ENCODE measurements around the gene SBF2. TPM values are rescaled to one million over a fixed set of nuclear protein-coding genes. Genes with fewer than 3 reads are reported as not detected.
"Not testable (repeated sequence)": the region's sequence is repeated elsewhere in the genome, so short reads cannot be mapped to it uniquely, and the experiment has no call there.

Gene SBF2
- total RNA-seq, 5 donors from 2014 or later (not counting 1 experiment from before 2014, with no cell fraction given), result 9.5 to 23.5 (median 13.0) TPM

DNA sequence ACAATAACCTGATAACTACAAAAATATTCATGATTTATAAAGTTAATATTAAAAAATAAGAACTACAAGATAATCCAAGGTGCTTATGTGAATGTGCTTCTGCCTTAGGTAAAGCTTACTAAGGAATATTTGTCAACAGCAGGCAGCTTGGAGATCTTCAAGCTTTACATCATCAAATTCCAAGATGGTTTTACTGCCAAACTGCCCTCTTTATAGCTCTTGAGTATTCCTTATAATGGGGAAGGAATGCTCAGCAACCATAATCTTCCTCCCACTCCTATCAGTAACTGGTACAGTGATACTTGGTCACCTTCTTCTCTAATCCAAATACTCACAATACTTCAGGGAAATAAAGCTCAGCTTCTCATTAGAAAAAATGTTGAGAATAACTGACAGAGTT, 30.1 kb downstream of the SBF2 start:
- Mint-ChIP-seq H3K27me3 (no peaks in the 10 kb centered on the region), H3K4me3 (no peak overlapping the region), H3K4me1 (peaks cover 0 to 3% (median 0%) of the 10 kb centered on the region in 3 donors), H3K36me3 (peaks cover 6% of the 10 kb centered on the region), H3K9me3 (no peaks in the 10 kb centered on the region), H3K27ac (no peak overlapping the region)
- Histone ChIP-seq H3K4me3 (ENCODE audit: control insufficient read depth in 1 of 2, extremely low read depth in 1 of 2, low read length in 1 of 2) (no peak overlapping the region), H3K27me3 (replicated peaks in 1 of 2; ENCODE audit: control insufficient read depth in 2 of 2, extremely low read depth in 1 of 2, insufficient read depth in 2 of 2, low read length in 1 of 2) (no peaks in the 10 kb centered on the region), H3K9me3 (no peaks in the 10 kb centered on the region), H3K27ac (ENCODE audit: low read length) (no peak overlapping the region), H3K36me3 (ENCODE audit: control insufficient read depth in 2 of 2, extremely low read depth in 1 of 2, insufficient read depth in 1 of 2, low read length in 1 of 2) (no peaks in the 10 kb centered on the region), H3K4me1 (ENCODE audit: control insufficient read depth in 1 of 2, extremely low read depth in 1 of 2, insufficient read depth in 2 of 2, low read length in 2 of 2) (no peaks in the 10 kb centered on the region)
- POLR2A ChIA-PET, result no interaction called here
- DNase-seq (no peak), ATAC-seq (replicated peaks in 1 of 4) (no peak)
- CTCF ChIA-PET, result no interaction called here

DNA sequence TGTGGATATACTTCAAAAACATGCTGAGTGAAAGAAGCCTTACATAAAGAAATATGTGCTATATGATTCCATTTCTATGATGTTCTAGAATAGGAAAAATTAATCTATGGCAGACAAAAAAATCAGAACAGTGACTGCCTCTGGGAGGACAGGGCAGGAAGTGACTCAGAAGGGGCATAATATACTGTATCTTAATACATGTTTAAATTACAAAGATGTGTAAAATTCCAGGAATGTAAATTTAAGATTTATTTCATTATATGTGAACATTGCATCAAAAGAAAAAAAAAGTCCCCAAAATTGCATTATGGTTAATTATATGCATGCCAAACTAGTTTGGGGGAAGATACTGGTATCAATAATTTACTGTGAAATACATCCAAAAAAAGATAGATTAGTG, 32.2 kb downstream of the SBF2 start:
- Mint-ChIP-seq H3K27ac (no peak overlapping the region), H3K36me3 (peaks cover 6% of the 10 kb centered on the region), H3K4me1 (peaks cover 0 to 3% (median 2%) of the 10 kb centered on the region in 3 donors), H3K27me3 (no peaks in the 10 kb centered on the region), H3K9me3 (no peaks in the 10 kb centered on the region), H3K4me3 (no peak overlapping the region)
- Histone ChIP-seq H3K9me3 (no peaks in the 10 kb centered on the region), H3K27me3 (replicated peaks in 1 of 2; ENCODE audit: control insufficient read depth in 2 of 2, extremely low read depth in 1 of 2, insufficient read depth in 2 of 2, low read length in 1 of 2) (no peaks in the 10 kb centered on the region), H3K27ac (ENCODE audit: low read length) (no peak overlapping the region), H3K4me1 (ENCODE audit: control insufficient read depth in 1 of 2, extremely low read depth in 1 of 2, insufficient read depth in 2 of 2, low read length in 2 of 2) (no peaks in the 10 kb centered on the region), H3K4me3 (ENCODE audit: control insufficient read depth in 1 of 2, extremely low read depth in 1 of 2, low read length in 1 of 2) (no peak overlapping the region), H3K36me3 (ENCODE audit: control insufficient read depth in 2 of 2, extremely low read depth in 1 of 2, insufficient read depth in 1 of 2, low read length in 1 of 2) (no peaks in the 10 kb centered on the region)
- ChIA-PET POLR2A (no interaction called here), CTCF (no interaction called here)
- ATAC-seq (replicated peaks in 1 of 4) (no peak), DNase-seq (no peak)

- Mint-ChIP-seq H3K4me1 (peaks cover 6 to 11% (median 9%) of the 10 kb centered on the region in 3 donors), H3K27ac (no peak overlapping the region), H3K9me3 (no peaks in the 10 kb centered on the region), H3K27me3 (no peaks in the 10 kb centered on the region), H3K4me3 (no peak overlapping the region), H3K36me3 (no peaks in the 10 kb centered on the region)
- Histone ChIP-seq H3K4me1 (ENCODE audit: control insufficient read depth in 1 of 2, extremely low read depth in 1 of 2, insufficient read depth in 2 of 2, low read length in 2 of 2) (no peaks in the 10 kb centered on the region), H3K27ac (ENCODE audit: low read length) (no peak overlapping the region), H3K4me3 (ENCODE audit: control insufficient read depth in 1 of 2, extremely low read depth in 1 of 2, low read length in 1 of 2) (no peak overlapping the region), H3K36me3 (ENCODE audit: control insufficient read depth in 2 of 2, extremely low read depth in 1 of 2, insufficient read depth in 1 of 2, low read length in 1 of 2) (no peaks in the 10 kb centered on the region), H3K27me3 (replicated peaks in 1 of 2; ENCODE audit: control insufficient read depth in 2 of 2, extremely low read depth in 1 of 2, insufficient read depth in 2 of 2, low read length in 1 of 2) (no peaks in the 10 kb centered on the region), H3K9me3 (no peaks in the 10 kb centered on the region)
- POLR2A ChIA-PET, result no interaction called here
- CTCF ChIA-PET, result interaction anchor here (0.6 to 1.2 kb wide), 5 partner anchors 23 to 552 kb away, joined by 3 to 8 read pairs (median 3); partner anchors contain the start of gene ADM (in 1 of the 2)
- no CpG with 5 or more reads among the region's 4 CpGs for WGBS (ENCODE audit: insufficient coverage)
- DNase-seq (no peak), ATAC-seq (replicated peaks in 1 of 4) (no peak)
Measured at GRCh38 chr11:10257478-10257877, 36.5 kb downstream of the SBF2 start.

DNA sequence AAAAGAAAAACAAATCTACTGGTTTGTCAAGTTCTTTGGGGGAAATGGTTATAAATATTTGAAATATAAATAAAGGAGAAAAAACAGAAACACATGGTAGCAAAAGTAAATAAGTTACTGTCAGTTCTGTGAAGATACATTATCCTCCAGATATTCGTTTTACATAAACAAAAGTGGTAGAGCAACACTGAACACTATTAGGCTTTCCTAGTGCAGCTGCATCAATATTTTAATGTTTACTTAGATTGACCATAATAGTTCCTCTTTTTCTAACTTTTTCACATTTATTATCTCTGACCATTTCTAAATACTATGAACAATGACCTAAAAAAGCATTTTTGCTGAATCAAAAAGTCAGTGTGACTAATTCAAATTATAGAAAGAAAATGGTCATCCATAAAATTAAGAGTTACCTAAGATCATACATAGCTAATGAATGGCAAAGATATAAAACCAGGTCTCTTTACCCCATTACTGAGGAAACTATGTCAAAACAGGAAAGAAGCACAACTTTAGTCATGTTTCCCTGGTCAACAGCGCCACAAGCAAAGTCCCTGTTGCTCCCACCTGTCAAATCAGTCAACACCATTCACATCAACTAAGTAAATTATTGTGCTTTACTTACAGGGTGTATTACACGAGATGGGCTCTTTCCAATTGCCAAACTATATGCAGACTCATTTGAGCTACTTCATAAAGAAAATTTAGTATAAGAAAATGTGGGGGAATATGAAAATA, 38.5 kb downstream of the SBF2 start:
- no peaks in the 10 kb centered on the region for H3K27me3 ChIP-seq (replicated peaks in 1 of 2; ENCODE audit: control insufficient read depth in 2 of 2, extremely low read depth in 1 of 2, insufficient read depth in 2 of 2, low read length in 1 of 2)
- WGBS (ENCODE audit: insufficient coverage), result no CpG with 5 or more reads among the region's 3 CpGs
- no peak overlapping the region for H3K4me3 ChIP-seq (ENCODE audit: control insufficient read depth in 1 of 2, extremely low read depth in 1 of 2, low read length in 1 of 2)
- ChIA-PET POLR2A (no interaction called here), CTCF (interaction anchor here in 1 of 2 donors (1.0 kb wide), 1 partner anchor 28 kb away, joined by 3 read pairs; no protein-coding TSS in a partner anchor)
- Mint-ChIP-seq H3K4me1 (peaks cover 6 to 9% (median 8%) of the 10 kb centered on the region in 3 donors), H3K36me3 (no peaks in the 10 kb centered on the region), H3K9me3 (no peaks in the 10 kb centered on the region), H3K4me3 (no peak overlapping the region), H3K27me3 (no peaks in the 10 kb centered on the region), H3K27ac (no peak overlapping the region)
- H3K27ac ChIP-seq (ENCODE audit: low read length), result no peak overlapping the region
- DNase-seq, result no peak
- H3K36me3 ChIP-seq (ENCODE audit: control insufficient read depth in 2 of 2, extremely low read depth in 1 of 2, insufficient read depth in 1 of 2, low read length in 1 of 2), result no peaks in the 10 kb centered on the region
- no peaks in the 10 kb centered on the region for H3K9me3 ChIP-seq
- H3K4me1 ChIP-seq (ENCODE audit: control insufficient read depth in 1 of 2, extremely low read depth in 1 of 2, insufficient read depth in 2 of 2, low read length in 2 of 2), result no peaks in the 10 kb centered on the region
- no peak for ATAC-seq (replicated peaks in 1 of 4)

GRCh38 chr11:10249448-10250131, 44.4 kb downstream of the SBF2 start:
- H3K4me3 ChIP-seq (ENCODE audit: control insufficient read depth in 1 of 2, extremely low read depth in 1 of 2, low read length in 1 of 2); POLR2A ChIA-PET; H3K4me1 Mint-ChIP-seq; H3K36me3 Mint-ChIP-seq; H3K27ac ChIP-seq (ENCODE audit: low read length); CTCF ChIA-PET; H3K4me3 Mint-ChIP-seq; DNase-seq; H3K4me1 ChIP-seq (ENCODE audit: control insufficient read depth in 1 of 2, extremely low read depth in 1 of 2, insufficient read depth in 2 of 2, low read length in 2 of 2); H3K27ac Mint-ChIP-seq; H3K36me3 ChIP-seq (ENCODE audit: control insufficient read depth in 2 of 2, extremely low read depth in 1 of 2, insufficient read depth in 1 of 2, low read length in 1 of 2); H3K9me3 ChIP-seq; H3K27me3 ChIP-seq (replicated peaks in 1 of 2; ENCODE audit: control insufficient read depth in 2 of 2, extremely low read depth in 1 of 2, insufficient read depth in 2 of 2, low read length in 1 of 2); H3K27me3 Mint-ChIP-seq; ATAC-seq (replicated peaks in 1 of 4); H3K9me3 Mint-ChIP-seq: not testable (repeated sequence)
- no CpG with 5 or more reads among the region's 2 CpGs for WGBS (ENCODE audit: insufficient coverage)

DNA sequence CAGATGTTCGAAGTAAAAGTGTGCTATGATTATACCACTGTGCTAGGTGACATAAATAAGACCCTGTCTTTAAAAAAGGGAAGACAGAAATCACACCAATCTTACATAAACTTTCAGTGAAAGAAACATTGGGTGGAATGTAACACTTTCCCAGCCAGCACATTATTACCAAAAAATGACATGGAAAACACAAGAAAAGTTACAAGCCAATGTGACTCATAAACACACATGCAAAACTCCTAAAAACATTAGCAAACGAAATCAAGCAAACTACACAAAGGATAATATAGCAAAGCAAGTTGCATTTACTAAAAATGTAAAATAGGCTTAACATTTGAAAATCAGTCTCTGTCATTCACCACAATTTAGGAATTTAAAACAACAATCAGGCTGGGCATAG, 47.0 kb downstream of the SBF2 start:
- no peaks in the 10 kb centered on the region for H3K9me3 Mint-ChIP-seq
- ATAC-seq (replicated peaks in 1 of 4) (no peak), DNase-seq (no peak)
- Histone ChIP-seq H3K4me1 (ENCODE audit: control insufficient read depth in 1 of 2, extremely low read depth in 1 of 2, insufficient read depth in 2 of 2, low read length in 2 of 2) (no peaks in the 10 kb centered on the region), H3K27me3 (replicated peaks in 1 of 2; ENCODE audit: control insufficient read depth in 2 of 2, extremely low read depth in 1 of 2, insufficient read depth in 2 of 2, low read length in 1 of 2) (no peaks in the 10 kb centered on the region), H3K27ac (ENCODE audit: low read length) (no peak overlapping the region), H3K36me3 (ENCODE audit: control insufficient read depth in 2 of 2, extremely low read depth in 1 of 2, insufficient read depth in 1 of 2, low read length in 1 of 2) (no peaks in the 10 kb centered on the region), H3K4me3 (ENCODE audit: control insufficient read depth in 1 of 2, extremely low read depth in 1 of 2, low read length in 1 of 2) (no peak overlapping the region), H3K9me3 (no peaks in the 10 kb centered on the region)
- no peak overlapping the region for H3K4me3 Mint-ChIP-seq
- no peaks in the 10 kb centered on the region for H3K27me3 Mint-ChIP-seq
- ChIA-PET POLR2A (no interaction called here), CTCF (no interaction called here)
- peaks cover 0 to 8% (median 6%) of the 10 kb centered on the region in 3 donors for H3K4me1 Mint-ChIP-seq
- no CpG with 5 or more reads among the region's 2 CpGs for WGBS (ENCODE audit: insufficient coverage)
- H3K27ac Mint-ChIP-seq, result no peak overlapping the region
- H3K36me3 Mint-ChIP-seq, result peaks cover 6% of the 10 kb centered on the region
